Measurements from ENCODE around the gene CPNE5. TPM values are rescaled to one million over a fixed set of nuclear protein-coding genes. Genes with fewer than 3 reads are reported as not detected.

The CPNE5 gene
- total RNA-seq, 1 donor from 2014 or later = not detected

GRCh38 chr6:36798852-36799251, 40.4 kb downstream of the CPNE5 start:
- H3K27ac Mint-ChIP-seq (ENCODE audit: unreplicated experiment) = no peak overlapping the region
- peaks cover 30% of the 10 kb centered on the region for H3K27me3 Mint-ChIP-seq (ENCODE audit: unreplicated experiment)
- DNase-seq (ENCODE audit: extremely low spot score, unreplicated experiment) = no peak
- no peaks in the 10 kb centered on the region for H3K4me1 Mint-ChIP-seq (ENCODE audit: unreplicated experiment)
- H3K4me3 Mint-ChIP-seq (ENCODE audit: unreplicated experiment) = no peak overlapping the region
- TF ChIP-seq CTCF (IDR thresholded peaks at IDR 0.05) = no peak
- no peaks in the 10 kb centered on the region for H3K36me3 Mint-ChIP-seq (ENCODE audit: unreplicated experiment)
- H3K9me3 Mint-ChIP-seq (ENCODE audit: unreplicated experiment) = no peaks in the 10 kb centered on the region

- no peak overlapping the region for H3K27ac Mint-ChIP-seq (ENCODE audit: unreplicated experiment)
- H3K4me3 Mint-ChIP-seq (ENCODE audit: unreplicated experiment) = no peak overlapping the region
- peaks cover 3% of the 10 kb centered on the region for H3K4me1 Mint-ChIP-seq (ENCODE audit: unreplicated experiment)
- DNase-seq (ENCODE audit: extremely low spot score, unreplicated experiment) = no peak
- no peaks in the 10 kb centered on the region for H3K9me3 Mint-ChIP-seq (ENCODE audit: unreplicated experiment)
- H3K36me3 Mint-ChIP-seq (ENCODE audit: unreplicated experiment) = no peaks in the 10 kb centered on the region
- peaks cover 32% of the 10 kb centered on the region for H3K27me3 Mint-ChIP-seq (ENCODE audit: unreplicated experiment)
- TF ChIP-seq CTCF (IDR thresholded peaks at IDR 0.05) = no peak
Measured at GRCh38 chr6:36797653-36798052, 41.6 kb downstream of the CPNE5 start.

GRCh38 chr6:36797055-36797454, 42.2 kb downstream of the CPNE5 start:
- no peak for TF ChIP-seq CTCF (IDR thresholded peaks at IDR 0.05)
- H3K27ac Mint-ChIP-seq (ENCODE audit: unreplicated experiment) = no peak overlapping the region
- H3K4me3 Mint-ChIP-seq (ENCODE audit: unreplicated experiment) = no peak overlapping the region
- H3K36me3 Mint-ChIP-seq (ENCODE audit: unreplicated experiment) = no peaks in the 10 kb centered on the region
- DNase-seq (ENCODE audit: extremely low spot score, unreplicated experiment) = no peak
- H3K9me3 Mint-ChIP-seq (ENCODE audit: unreplicated experiment) = no peaks in the 10 kb centered on the region
- H3K27me3 Mint-ChIP-seq (ENCODE audit: unreplicated experiment) = peaks cover 35% of the 10 kb centered on the region
- peaks cover 3% of the 10 kb centered on the region for H3K4me1 Mint-ChIP-seq (ENCODE audit: unreplicated experiment)

GRCh38 chr6:36794713-36795065, 44.6 kb downstream of the CPNE5 start:
- peaks cover 42% of the 10 kb centered on the region for H3K27me3 Mint-ChIP-seq (ENCODE audit: unreplicated experiment)
- no peak for TF ChIP-seq CTCF (IDR thresholded peaks at IDR 0.05)
- no peak for DNase-seq (ENCODE audit: extremely low spot score, unreplicated experiment)
- H3K27ac Mint-ChIP-seq (ENCODE audit: unreplicated experiment) = no peak overlapping the region
- H3K36me3 Mint-ChIP-seq (ENCODE audit: unreplicated experiment) = no peaks in the 10 kb centered on the region
- no peak overlapping the region for H3K4me3 Mint-ChIP-seq (ENCODE audit: unreplicated experiment)
- H3K9me3 Mint-ChIP-seq (ENCODE audit: unreplicated experiment) = no peaks in the 10 kb centered on the region
- H3K4me1 Mint-ChIP-seq (ENCODE audit: unreplicated experiment) = peaks cover 3% of the 10 kb centered on the region

GRCh38 chr6:36793913-36794712, 45.1 kb downstream of the CPNE5 start:
- Mint-ChIP-seq H3K27me3 (ENCODE audit: unreplicated experiment) (peaks cover 43% of the 10 kb centered on the region), H3K4me3 (ENCODE audit: unreplicated experiment) (no peak overlapping the region), H3K4me1 (ENCODE audit: unreplicated experiment) (peaks cover 3% of the 10 kb centered on the region), H3K36me3 (ENCODE audit: unreplicated experiment) (no peaks in the 10 kb centered on the region), H3K9me3 (ENCODE audit: unreplicated experiment) (no peaks in the 10 kb centered on the region), H3K27ac (ENCODE audit: unreplicated experiment) (no peak overlapping the region)
- no peak for DNase-seq (ENCODE audit: extremely low spot score, unreplicated experiment)
- no peak for TF ChIP-seq CTCF (IDR thresholded peaks at IDR 0.05)
